ENCODE results near the gene CRAT.
"Not testable (repeated sequence)": the region's sequence is repeated elsewhere in the genome, so short reads cannot be mapped to it uniquely, and the experiment has no call there.

CRAT gene

GRCh38 chr9:129122133-129122532 lies 11.5 kb upstream of the CRAT start:
- DNase-seq = no peak
- in situ Hi-C loops (cut with MboI; ENCODE audit: low pct_unique_long_range_greater_than_20kb, low sequenced_read_pairs) = no loop called here

GRCh38 chr9:129121483-129121882 lies 10.9 kb upstream of the CRAT start:
- in situ Hi-C loops (cut with MboI; ENCODE audit: low pct_unique_long_range_greater_than_20kb, low sequenced_read_pairs) = no loop called here
- DNase-seq = no peak

- no peak for DNase-seq
- in situ Hi-C loops (cut with MboI; ENCODE audit: low pct_unique_long_range_greater_than_20kb, low sequenced_read_pairs) = no loop called here
These were observed 8.2 kb upstream of the CRAT start for GRCh38 chr9:129118799-129119198.

GRCh38 chr9:129113645-129114304 lies 3.2 kb upstream of the CRAT start:
- DNase-seq = peak; percentile 11
- in situ Hi-C loops (cut with MboI; ENCODE audit: low pct_unique_long_range_greater_than_20kb, low sequenced_read_pairs) = no loop called here

GRCh38 chr9:129112526-129112925 lies 1.9 kb upstream of the CRAT start:
- in situ Hi-C loops (cut with MboI; ENCODE audit: low pct_unique_long_range_greater_than_20kb, low sequenced_read_pairs); DNase-seq: not testable (repeated sequence)

- in situ Hi-C loops (cut with MboI; ENCODE audit: low pct_unique_long_range_greater_than_20kb, low sequenced_read_pairs) = no loop called here
- peak; percentile 44 for DNase-seq
These were observed 1.0 kb upstream of the CRAT start for GRCh38 chr9:129111528-129112151.

GRCh38 chr9:129109952-129110739 lies 447 bp downstream of the CRAT start:
- in situ Hi-C loops (cut with MboI; ENCODE audit: low pct_unique_long_range_greater_than_20kb, low sequenced_read_pairs) = no loop called here
- DNase-seq = peak; percentile 7

- peak; percentile 22 for DNase-seq
- in situ Hi-C loops (cut with MboI; ENCODE audit: low pct_unique_long_range_greater_than_20kb, low sequenced_read_pairs) = no loop called here
These were observed 1.1 kb downstream of the CRAT start for GRCh38 chr9:129109537-129109903.

- in situ Hi-C loops (cut with MboI; ENCODE audit: low pct_unique_long_range_greater_than_20kb, low sequenced_read_pairs) = no loop called here
- no peak for DNase-seq
These were observed 1.6 kb downstream of the CRAT start for GRCh38 chr9:129108805-129109536.

- in situ Hi-C loops (cut with MboI; ENCODE audit: low pct_unique_long_range_greater_than_20kb, low sequenced_read_pairs) = no loop called here
- DNase-seq = no peak
These were observed 2.3 kb downstream of the CRAT start for GRCh38 chr9:129108083-129108804.

GRCh38 chr9:129107651-129108050 lies 2.9 kb downstream of the CRAT start:
- in situ Hi-C loops (cut with MboI; ENCODE audit: low pct_unique_long_range_greater_than_20kb, low sequenced_read_pairs) = no loop called here
- no peak for DNase-seq

- no peak for DNase-seq
- in situ Hi-C loops (cut with MboI; ENCODE audit: low pct_unique_long_range_greater_than_20kb, low sequenced_read_pairs) = no loop called here
These were observed 4.5 kb downstream of the CRAT start for GRCh38 chr9:129105857-129106694.

- no peak for DNase-seq
- in situ Hi-C loops (cut with MboI; ENCODE audit: low pct_unique_long_range_greater_than_20kb, low sequenced_read_pairs) = no loop called here
These were observed 6.5 kb downstream of the CRAT start for GRCh38 chr9:129104051-129104450.

- DNase-seq = no peak
- in situ Hi-C loops (cut with MboI; ENCODE audit: low pct_unique_long_range_greater_than_20kb, low sequenced_read_pairs) = no loop called here
These were observed 7.0 kb downstream of the CRAT start for GRCh38 chr9:129103595-129103965.

- DNase-seq = peak; percentile 57
- in situ Hi-C loops (cut with MboI; ENCODE audit: low pct_unique_long_range_greater_than_20kb, low sequenced_read_pairs) = no loop called here
These were observed 7.6 kb downstream of the CRAT start for GRCh38 chr9:129102791-129103594.

GRCh38 chr9:129102095-129102525 lies 8.5 kb downstream of the CRAT start:
- in situ Hi-C loops (cut with MboI; ENCODE audit: low pct_unique_long_range_greater_than_20kb, low sequenced_read_pairs) = no loop called here
- no peak for DNase-seq

GRCh38 chr9:129101279-129101678 lies 9.3 kb downstream of the CRAT start:
- no peak for DNase-seq
- in situ Hi-C loops (cut with MboI; ENCODE audit: low pct_unique_long_range_greater_than_20kb, low sequenced_read_pairs) = no loop called here
